OCI-LY1 (cell line): ENCODE results near the gene KCNC2.

ENCODE experiments used
- CTCF ChIP-seq: fragments of 200-600 bp; sonication (generic), shearing (Covaris generic); IDR thresholded peaks from 2 replicates; pipeline ENCODE4 v1.5.1; 2017; ENCODE audit warnings: mild to moderate bottlenecking, antibody characterized with exemption, low read length, moderate library complexity, mixed read lengths
- EZH2 ChIP-seq: fragments of 200-600 bp; sonication (generic), shearing (Covaris generic); IDR thresholded peaks from 2 replicates; pipeline ENCODE4 v1.8.0; 2017; ENCODE audit warnings: borderline replicate concordance, mixed run types, mild to moderate bottlenecking, antibody characterized with exemption, low read length, moderate library complexity, mixed read lengths

GRCh38 chr12:75212072-75212471, 2.4 kb upstream of the KCNC2 start:
- TF ChIP-seq CTCF (no peak), EZH2 (no peak)
